Liver (tissue), 9 donors: ENCODE data around the gene ILDR1. TPM values are rescaled to one million over a fixed set of nuclear protein-coding genes. Genes with fewer than 3 reads are reported as not detected.

Source experiments
- DNase-seq: peaks from one replicate; pipeline ENCODE4 v3.0.0-alpha.2; 2017; ENCODE audit warnings: low spot score
- H3K27ac ChIP-seq, 2 donors: one replicate each; pipeline ENCODE4 v1.7.0; 2013; ENCODE audit warnings: inconsistent platforms in 2 of 2, low read length in 2 of 2, control low read depth in 1 of 2, low read depth in 1 of 2, mild to moderate bottlenecking in 1 of 2
- H3K27me3 ChIP-seq, 4 donors: one replicate each; pipeline versions ENCODE4 v1.6.1 to v1.7.0; 2013; ENCODE audit warnings: low read length in 3 of 4, inconsistent platforms in 1 of 4, mild to moderate bottlenecking in 1 of 4, moderate library complexity in 1 of 4; ENCODE audit not compliant: control insufficient read depth in 4 of 4, insufficient read depth in 4 of 4
- H3K36me3 ChIP-seq, 4 donors: one replicate each; pipeline versions ENCODE4 v1.6.1 to v1.7.0; 2013; ENCODE audit warnings: low read length in 3 of 4, mild to moderate bottlenecking in 3 of 4, low read depth in 1 of 4, moderate library complexity in 1 of 4; ENCODE audit not compliant: control insufficient read depth in 4 of 4, insufficient read depth in 3 of 4
- H3K4me1 ChIP-seq, 4 donors: one replicate each; pipeline versions ENCODE4 v1.6.1 to v1.7.0; 2013; ENCODE audit warnings: low read length in 3 of 4, mild to moderate bottlenecking in 3 of 4, moderate library complexity in 1 of 4; ENCODE audit not compliant: control insufficient read depth in 4 of 4, insufficient read depth in 4 of 4
- H3K4me3 ChIP-seq, 3 donors: one replicate each; pipeline versions ENCODE4 v1.6.1 to v1.7.0; 2013; ENCODE audit warnings: low read length in 3 of 3, control low read depth in 1 of 3, low read depth in 1 of 3, mild to moderate bottlenecking in 1 of 3
- H3K9ac ChIP-seq, 2 donors: one replicate each; pipeline ENCODE4 v1.7.0; 2013; ENCODE audit warnings: low read length in 2 of 2, mild to moderate bottlenecking in 2 of 2, moderate library complexity in 2 of 2, control low read depth in 1 of 2, low read depth in 1 of 2
- H3K9me3 ChIP-seq, 4 donors: one replicate each; pipeline versions ENCODE4 v1.6.1 to v1.7.0; 2013; ENCODE audit warnings: low read length in 3 of 4; ENCODE audit not compliant: control insufficient read depth in 4 of 4
- EGR1 ChIP-seq, 2 donors: IDR thresholded peaks; 2 replicates each; pipeline ENCODE4 v1.6.1; 2016 to 2018; ENCODE audit warnings: antibody characterized with exemption in 2 of 2, low read depth in 2 of 2
- FOXA1 ChIP-seq: IDR thresholded peaks from 2 replicates; pipeline ENCODE4 v1.6.1; 2016; ENCODE audit warnings: antibody characterized with exemption
- FOXA2 ChIP-seq: IDR thresholded peaks from 2 replicates; pipeline ENCODE4 v1.6.1; 2016; ENCODE audit warnings: antibody characterized with exemption
- GABPA ChIP-seq, 2 donors: IDR thresholded peaks in 1 of 2; conservative IDR thresholded peaks in 1 of 2; 2 replicates each; pipeline ENCODE4 v1.6.1; 2016; ENCODE audit warnings: antibody characterized with exemption in 2 of 2, mild to moderate bottlenecking in 1 of 2, moderate library complexity in 1 of 2
- HNF4A ChIP-seq, 2 donors: conservative IDR thresholded peaks; 2 replicates each; pipeline ENCODE4 v1.6.1; 2016; ENCODE audit warnings: antibody characterized with exemption in 2 of 2, mild to moderate bottlenecking in 2 of 2
- RAD21 ChIP-seq, 2 donors: IDR thresholded peaks; 2 replicates each; pipeline ENCODE4 v1.6.1; 2016; ENCODE audit warnings: antibody characterized with exemption in 2 of 2, mild to moderate bottlenecking in 2 of 2
- RXRA ChIP-seq, 2 donors: IDR thresholded peaks; 2 replicates each; pipeline ENCODE4 v1.6.1; 2017 to 2018; ENCODE audit warnings: antibody characterized with exemption in 2 of 2, mild to moderate bottlenecking in 1 of 2
- SP1 ChIP-seq: IDR thresholded peaks from 2 replicates; pipeline ENCODE4 v1.6.1; 2018; ENCODE audit warnings: antibody characterized with exemption, mild to moderate bottlenecking
- TAF1 ChIP-seq: conservative IDR thresholded peaks from 2 replicates; pipeline ENCODE4 v1.6.1; 2016; ENCODE audit warnings: antibody characterized with exemption, mild to moderate bottlenecking
- YY1 ChIP-seq: IDR thresholded peaks from 2 replicates; pipeline ENCODE4 v1.6.1; 2016; ENCODE audit warnings: antibody characterized with exemption, mild to moderate bottlenecking
- WGBS: extraction: QIAGEN DNeasy Blood & Tissue Kit; methylation state at CpG from one replicate; pipeline ENCODE4 v1.1.7; 2013; 5-methylcytosine and 5-hydroxymethylcytosine counted together
- polyA plus RNA-seq, 2 donors: library from polyadenylated mRNA; stranded (reverse) in 1 of 2; unstranded in 1 of 2; fragments of 200-250 nt in 1 of 2; fragments of >200 nt in 1 of 2; fragmentation: Nextera tagmentation in 1 of 2; extraction: Ambion mirVana in 1 of 2; gene quantifications; one replicate each; pipeline versions ENCODE4 v1.2.1 to v1.2.3, GENCODE V29; 2013 to 2015
- total RNA-seq, 2 donors: library from RNA; depleted of rRNA; stranded (reverse); fragments of >200 nt; gene quantifications; one replicate each; pipeline ENCODE4 v1.2.3, GENCODE V29; 2014
- TF ChIP-seq, protein P1 (sequence below): IDR thresholded peaks from 2 replicates; pipeline ENCODE4 v1.6.1; 2016; ENCODE audit warnings: antibody characterized with exemption
- TF ChIP-seq, protein P2 (sequence below): fragments of 150-350 bp; IDR thresholded peaks from 2 replicates; pipeline ENCODE4 v1.5.1; 2017; ENCODE audit warnings: improper control_type of control experiment, low read depth, low read length; ENCODE audit not compliant: missing input control
- TF ChIP-seq, protein P3 (sequence below): IDR thresholded peaks from 2 replicates; pipeline ENCODE4 v1.6.1; 2016; ENCODE audit warnings: antibody characterized with exemption
- TF ChIP-seq, protein P4 (sequence below): IDR thresholded peaks from 2 replicates; pipeline ENCODE4 v1.6.1; 2016; ENCODE audit warnings: antibody characterized with exemption
- TF ChIP-seq, protein P5 (sequence below): IDR thresholded peaks from 2 replicates; pipeline ENCODE4 v1.6.1; 2016; ENCODE audit warnings: antibody characterized with exemption, mild to moderate bottlenecking
- donor health status: healthy.
- donor health status: healthy.
- donor health status: healthy.
- donor health status: healthy.
- donor health status: healthy.

ILDR1 gene
- total and polyA plus RNA-seq, 4 donors = 0.07 to 1.7 (median 0.19) TPM

DNA sequence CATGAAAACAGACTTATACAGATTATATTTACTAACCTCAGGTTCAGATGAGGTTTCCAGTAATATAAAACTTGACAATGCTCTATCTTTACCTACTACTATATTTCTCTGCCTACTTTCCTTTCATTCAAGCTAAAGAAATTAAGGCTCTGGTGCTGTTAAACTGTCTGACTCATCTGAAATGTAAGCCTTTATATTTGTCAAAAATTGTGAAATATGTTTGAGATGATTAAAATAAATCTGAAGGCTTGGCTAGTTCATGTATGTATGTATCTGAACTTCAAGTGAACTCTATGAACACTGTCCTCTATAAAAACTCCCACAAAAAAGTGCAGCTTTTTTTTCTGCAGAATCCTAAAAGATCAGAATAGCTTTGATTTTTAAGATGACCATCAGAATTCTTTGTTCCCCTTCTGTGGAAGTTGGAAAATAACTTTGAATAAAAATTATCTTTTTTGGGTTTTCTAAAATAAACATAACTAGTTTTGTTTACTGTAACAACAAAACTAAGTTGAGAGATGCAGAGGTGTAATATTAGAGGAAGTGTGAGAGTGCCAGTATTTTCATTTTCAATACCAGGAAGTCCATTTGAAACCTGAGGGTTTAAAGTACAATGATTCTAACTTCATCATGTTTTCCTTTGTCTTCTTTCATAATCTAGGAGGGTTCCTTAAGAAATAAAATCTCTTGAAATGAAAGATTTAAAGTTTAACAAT is 42.2 kb downstream of the ILDR1 start:
- TF ChIP-seq RXRA (IDR thresholded peaks at IDR 0.05) (no peak), YY1 (no peak), EGR1 (IDR thresholded peaks at IDR 0.05; ENCODE audit: low read depth in 2 of 2) (no peak), RAD21 (IDR thresholded peaks at IDR 0.05) (no peak), SP1 (no peak), TAF1 (no peak), FOXA1 (no peak)
- TF ChIP-seq, protein P1, sequence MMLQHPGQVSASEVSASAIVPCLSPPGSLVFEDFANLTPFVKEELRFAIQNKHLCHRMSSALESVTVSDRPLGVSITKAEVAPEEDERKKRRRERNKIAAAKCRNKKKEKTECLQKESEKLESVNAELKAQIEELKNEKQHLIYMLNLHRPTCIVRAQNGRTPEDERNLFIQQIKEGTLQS = no peak
- TF ChIP-seq, protein P2, sequence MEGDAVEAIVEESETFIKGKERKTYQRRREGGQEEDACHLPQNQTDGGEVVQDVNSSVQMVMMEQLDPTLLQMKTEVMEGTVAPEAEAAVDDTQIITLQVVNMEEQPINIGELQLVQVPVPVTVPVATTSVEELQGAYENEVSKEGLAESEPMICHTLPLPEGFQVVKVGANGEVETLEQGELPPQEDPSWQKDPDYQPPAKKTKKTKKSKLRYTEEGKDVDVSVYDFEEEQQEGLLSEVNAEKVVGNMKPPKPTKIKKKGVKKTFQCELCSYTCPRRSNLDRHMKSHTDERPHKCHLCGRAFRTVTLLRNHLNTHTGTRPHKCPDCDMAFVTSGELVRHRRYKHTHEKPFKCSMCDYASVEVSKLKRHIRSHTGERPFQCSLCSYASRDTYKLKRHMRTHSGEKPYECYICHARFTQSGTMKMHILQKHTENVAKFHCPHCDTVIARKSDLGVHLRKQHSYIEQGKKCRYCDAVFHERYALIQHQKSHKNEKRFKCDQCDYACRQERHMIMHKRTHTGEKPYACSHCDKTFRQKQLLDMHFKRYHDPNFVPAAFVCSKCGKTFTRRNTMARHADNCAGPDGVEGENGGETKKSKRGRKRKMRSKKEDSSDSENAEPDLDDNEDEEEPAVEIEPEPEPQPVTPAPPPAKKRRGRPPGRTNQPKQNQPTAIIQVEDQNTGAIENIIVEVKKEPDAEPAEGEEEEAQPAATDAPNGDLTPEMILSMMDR = no peak
- Histone ChIP-seq H3K4me3 (no peak overlapping the region), H3K9ac (no peak overlapping the region), H3K9me3 (peaks cover 0 to 8% (median 2%) of the 10 kb centered on the region in 4 donors), H3K36me3 (no peaks in the 10 kb centered on the region), H3K4me1 (no peaks in the 10 kb centered on the region), H3K27ac (no peak overlapping the region), H3K27me3 (no peaks in the 10 kb centered on the region)
- no peak for DNase-seq

DNA sequence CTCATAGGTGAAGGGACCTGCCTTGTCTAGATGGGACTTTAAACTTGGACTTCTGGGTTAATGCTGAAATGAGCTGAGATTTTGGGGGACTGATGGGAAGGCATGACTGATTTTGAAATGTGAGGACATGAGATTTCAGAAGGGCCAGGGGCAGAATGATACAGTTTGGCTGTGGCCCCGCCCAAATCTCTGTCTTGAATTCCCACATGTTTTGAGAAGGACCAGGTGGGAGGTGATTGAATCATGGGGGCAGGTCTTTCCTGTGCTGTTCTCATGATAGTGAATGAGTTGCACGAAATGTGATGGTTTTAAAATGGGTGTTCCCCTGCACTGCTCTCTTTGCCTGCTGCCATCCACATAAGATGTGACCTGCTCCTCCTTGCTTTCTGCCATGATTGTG is 42.8 kb downstream of the ILDR1 start:
- H3K27ac ChIP-seq = no peak overlapping the region
- no peak for TF ChIP-seq HNF4A (conservative IDR thresholded peaks at IDR 0.05)
- TF ChIP-seq RAD21 (IDR thresholded peaks at IDR 0.05) = no peak
- TF ChIP-seq GABPA (IDR thresholded peaks at IDR 0.05 in 1 of 2, conservative IDR thresholded peaks at IDR 0.05 in 1 of 2) = no peak
- TF ChIP-seq FOXA2 = no peak
- TF ChIP-seq, protein P1 = no peak
- TF ChIP-seq TAF1 = no peak
- TF ChIP-seq EGR1 (IDR thresholded peaks at IDR 0.05; ENCODE audit: low read depth in 2 of 2) = no peak
- TF ChIP-seq, protein P3, sequence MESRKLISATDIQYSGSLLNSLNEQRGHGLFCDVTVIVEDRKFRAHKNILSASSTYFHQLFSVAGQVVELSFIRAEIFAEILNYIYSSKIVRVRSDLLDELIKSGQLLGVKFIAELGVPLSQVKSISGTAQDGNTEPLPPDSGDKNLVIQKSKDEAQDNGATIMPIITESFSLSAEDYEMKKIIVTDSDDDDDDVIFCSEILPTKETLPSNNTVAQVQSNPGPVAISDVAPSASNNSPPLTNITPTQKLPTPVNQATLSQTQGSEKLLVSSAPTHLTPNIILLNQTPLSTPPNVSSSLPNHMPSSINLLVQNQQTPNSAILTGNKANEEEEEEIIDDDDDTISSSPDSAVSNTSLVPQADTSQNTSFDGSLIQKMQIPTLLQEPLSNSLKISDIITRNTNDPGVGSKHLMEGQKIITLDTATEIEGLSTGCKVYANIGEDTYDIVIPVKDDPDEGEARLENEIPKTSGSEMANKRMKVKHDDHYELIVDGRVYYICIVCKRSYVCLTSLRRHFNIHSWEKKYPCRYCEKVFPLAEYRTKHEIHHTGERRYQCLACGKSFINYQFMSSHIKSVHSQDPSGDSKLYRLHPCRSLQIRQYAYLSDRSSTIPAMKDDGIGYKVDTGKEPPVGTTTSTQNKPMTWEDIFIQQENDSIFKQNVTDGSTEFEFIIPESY = no peak
- no peak for TF ChIP-seq RXRA (IDR thresholded peaks at IDR 0.05)
- TF ChIP-seq, protein P4, sequence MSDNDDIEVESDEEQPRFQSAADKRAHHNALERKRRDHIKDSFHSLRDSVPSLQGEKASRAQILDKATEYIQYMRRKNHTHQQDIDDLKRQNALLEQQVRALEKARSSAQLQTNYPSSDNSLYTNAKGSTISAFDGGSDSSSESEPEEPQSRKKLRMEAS = no peak
- TF ChIP-seq, protein P5, sequence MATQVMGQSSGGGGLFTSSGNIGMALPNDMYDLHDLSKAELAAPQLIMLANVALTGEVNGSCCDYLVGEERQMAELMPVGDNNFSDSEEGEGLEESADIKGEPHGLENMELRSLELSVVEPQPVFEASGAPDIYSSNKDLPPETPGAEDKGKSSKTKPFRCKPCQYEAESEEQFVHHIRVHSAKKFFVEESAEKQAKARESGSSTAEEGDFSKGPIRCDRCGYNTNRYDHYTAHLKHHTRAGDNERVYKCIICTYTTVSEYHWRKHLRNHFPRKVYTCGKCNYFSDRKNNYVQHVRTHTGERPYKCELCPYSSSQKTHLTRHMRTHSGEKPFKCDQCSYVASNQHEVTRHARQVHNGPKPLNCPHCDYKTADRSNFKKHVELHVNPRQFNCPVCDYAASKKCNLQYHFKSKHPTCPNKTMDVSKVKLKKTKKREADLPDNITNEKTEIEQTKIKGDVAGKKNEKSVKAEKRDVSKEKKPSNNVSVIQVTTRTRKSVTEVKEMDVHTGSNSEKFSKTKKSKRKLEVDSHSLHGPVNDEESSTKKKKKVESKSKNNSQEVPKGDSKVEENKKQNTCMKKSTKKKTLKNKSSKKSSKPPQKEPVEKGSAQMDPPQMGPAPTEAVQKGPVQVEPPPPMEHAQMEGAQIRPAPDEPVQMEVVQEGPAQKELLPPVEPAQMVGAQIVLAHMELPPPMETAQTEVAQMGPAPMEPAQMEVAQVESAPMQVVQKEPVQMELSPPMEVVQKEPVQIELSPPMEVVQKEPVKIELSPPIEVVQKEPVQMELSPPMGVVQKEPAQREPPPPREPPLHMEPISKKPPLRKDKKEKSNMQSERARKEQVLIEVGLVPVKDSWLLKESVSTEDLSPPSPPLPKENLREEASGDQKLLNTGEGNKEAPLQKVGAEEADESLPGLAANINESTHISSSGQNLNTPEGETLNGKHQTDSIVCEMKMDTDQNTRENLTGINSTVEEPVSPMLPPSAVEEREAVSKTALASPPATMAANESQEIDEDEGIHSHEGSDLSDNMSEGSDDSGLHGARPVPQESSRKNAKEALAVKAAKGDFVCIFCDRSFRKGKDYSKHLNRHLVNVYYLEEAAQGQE = no peak
- no peak for TF ChIP-seq FOXA1
- TF ChIP-seq SP1 = no peak
- TF ChIP-seq YY1 = no peak
- no peak overlapping the region for H3K4me3 ChIP-seq
- H3K36me3 ChIP-seq = no peaks in the 10 kb centered on the region
- DNase-seq = no peak
- WGBS = 84% methylated on average over 2 of the region's 2 CpGs
- no peak overlapping the region for H3K9ac ChIP-seq
- H3K4me1 ChIP-seq = no peaks in the 10 kb centered on the region
- H3K9me3 ChIP-seq = peaks cover 0 to 8% (median 3%) of the 10 kb centered on the region in 4 donors
- H3K27me3 ChIP-seq = no peaks in the 10 kb centered on the region
